Measurements from ENCODE around the gene HOXA5.
A peak's percentile ranks its signal among the peaks of the same experiment; 100 is the strongest.

HOXA5 gene

DNA sequence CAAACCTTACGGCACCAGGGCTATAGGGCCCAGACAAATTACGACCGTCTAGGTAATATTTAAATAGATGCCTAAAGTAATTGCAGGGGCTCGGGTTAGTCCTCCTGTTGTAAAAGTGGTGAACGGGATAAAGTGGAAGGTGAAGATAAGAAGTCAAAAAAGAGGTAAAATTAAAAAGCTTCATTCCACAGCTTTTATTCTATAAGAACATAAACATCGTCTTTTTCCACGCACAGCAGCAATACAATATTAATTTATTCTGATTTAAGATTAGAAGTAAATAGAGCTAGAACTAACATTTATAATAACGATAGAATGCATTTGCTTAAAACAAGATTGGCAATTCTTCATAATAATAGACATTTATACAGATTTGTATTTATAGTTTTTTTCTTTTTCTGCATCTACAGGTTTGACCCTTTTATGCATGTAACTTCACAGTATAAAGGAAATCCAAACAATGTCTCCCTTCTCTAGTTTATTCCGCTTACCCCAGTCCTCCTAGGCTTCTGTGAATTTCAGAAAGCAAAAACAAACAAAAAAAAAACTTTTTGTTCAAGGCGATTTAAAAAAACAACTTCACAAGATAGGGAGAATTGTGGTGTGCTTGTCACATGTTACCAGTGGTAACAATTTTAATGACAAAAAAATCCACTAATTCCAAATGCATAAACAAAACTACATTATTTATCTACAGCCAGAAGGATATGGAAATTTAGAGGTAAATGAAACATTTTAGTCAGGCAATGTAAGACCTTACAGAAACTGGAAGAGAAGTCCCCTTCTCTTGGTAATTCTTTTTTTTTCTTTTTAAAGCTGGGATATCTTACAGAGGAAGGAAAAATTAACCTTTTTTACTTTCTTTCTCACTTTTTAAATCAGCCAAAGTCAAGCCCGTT, 27.2 kb upstream of the HOXA5 start:
- DNase-seq, result peak in 1 of 2 experiments; percentile 20

DNA sequence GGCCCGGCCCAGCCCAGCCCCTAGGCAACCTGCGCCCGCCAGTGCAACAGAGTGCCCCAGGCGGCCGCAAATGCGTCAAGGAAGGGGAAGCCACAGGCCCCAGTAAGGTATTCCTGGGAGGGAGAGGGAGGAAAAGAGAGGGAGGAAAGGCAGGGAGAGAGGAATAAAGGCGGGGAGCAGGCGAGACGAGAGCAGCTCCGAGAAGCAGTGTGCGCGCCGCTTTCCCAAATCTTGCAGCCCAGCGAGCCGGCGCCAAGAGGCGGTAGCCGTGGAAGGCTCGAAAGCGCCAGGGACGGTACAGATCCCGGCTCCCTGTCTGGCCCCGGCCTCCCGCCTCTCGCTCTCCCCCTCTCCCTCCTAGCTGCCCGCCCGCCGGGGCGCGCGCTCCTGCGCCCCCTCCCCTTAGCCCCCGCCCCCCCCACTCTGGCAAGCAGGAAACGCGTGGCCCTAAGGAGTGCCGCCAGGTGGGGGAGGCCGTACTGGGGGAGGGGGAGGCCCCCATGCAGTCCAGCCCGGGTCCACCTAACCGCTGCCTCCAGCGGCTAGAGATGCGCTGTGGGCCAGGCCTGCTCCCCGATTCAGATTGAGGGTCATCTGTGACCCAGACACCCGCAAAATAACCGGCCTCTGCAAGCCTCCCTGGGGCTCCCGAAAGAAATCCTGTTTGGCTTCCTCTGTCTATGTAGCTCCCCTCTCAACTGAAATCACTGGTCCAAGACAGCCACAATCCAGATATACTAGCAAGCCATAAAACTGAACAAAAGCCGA, 26.4 kb upstream of the HOXA5 start:
- peak in 1 of 2 experiments; percentile 52 for DNase-seq

DNA sequence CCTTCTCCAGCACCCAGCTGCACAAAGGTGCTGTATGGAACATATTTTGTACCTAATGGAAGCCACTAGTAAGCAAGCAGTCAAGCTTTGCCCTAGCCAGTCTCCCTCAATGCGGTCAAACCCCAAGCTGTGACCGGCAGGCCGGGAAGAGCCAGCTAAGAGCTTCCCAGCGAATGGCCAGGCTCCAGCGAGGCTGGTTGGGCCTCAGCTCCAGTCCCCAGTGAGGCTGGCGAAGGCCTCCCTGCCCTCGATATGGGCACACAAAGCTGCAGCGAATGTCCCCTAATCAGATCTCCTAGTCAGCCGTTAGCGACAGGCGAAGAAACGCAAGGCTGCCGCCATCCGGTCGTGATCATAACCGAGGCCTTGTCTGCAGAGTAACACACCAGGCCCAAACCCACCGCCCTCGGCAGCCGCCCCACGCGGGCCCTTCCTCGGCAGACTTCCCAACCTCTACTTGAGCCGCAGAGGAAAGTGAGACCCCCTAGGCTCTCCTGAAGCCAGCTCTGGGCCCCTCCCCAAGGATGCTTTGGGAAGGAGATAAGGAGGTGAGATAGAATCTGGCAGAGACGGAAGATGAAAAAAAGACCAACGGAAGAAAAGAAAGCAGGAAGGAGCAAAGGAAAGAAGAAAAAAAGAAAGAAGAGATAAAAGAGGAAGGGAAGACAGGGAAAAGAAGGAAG, 24.9 kb upstream of the HOXA5 start:
- DNase-seq, result peak; percentile 60 to 67

GRCh38 chr7:27167916-27168264, 24.4 kb upstream of the HOXA5 start:
- DNase-seq, result no peak

DNA sequence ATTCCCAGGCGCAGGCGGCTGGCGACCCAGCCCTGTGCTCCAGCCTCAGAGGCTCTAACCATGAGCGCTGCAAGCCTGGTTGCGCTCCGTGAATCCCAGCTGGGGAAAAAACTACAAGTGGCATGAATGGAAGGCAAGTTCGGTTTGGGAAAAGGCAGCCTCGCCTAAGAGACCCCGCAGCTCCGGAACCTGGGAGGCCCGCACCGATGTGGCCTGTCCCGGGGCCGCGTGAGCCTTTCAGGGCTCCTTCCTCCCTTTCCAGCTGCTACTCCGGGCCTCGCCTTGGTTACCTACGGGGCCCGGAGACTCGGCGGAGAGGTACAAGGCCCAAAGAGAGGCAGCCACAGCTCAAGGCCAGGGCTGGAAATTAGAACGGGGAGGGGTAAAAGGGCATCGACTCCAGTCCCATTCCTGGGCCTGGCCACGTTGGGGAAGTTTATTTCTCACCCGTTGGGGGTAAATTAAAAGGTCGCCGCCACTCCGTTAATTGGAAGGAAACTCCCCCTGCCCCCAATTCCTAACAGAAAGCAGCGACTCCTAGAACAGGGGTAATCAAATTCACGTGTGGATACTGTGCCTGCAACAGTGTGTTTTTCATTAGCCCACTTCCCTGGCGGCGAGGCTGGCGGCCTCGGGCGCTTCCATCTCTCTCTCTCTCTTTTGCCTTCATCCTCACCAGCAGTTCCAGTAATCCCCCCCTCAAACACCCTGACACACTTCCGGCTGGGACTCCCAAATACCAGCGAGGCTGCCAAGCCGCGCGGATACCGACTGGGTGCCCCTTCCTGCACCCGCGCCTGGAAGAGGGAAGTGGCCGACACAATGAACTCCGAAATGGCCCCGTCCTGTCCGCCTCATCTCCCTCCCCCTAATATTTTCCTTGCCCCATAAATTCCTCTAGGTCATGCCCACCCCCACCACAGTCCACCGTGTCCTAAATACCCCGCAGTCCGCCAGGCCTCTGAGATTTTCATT, 23.3 kb upstream of the HOXA5 start:
- peak in 1 of 2 experiments; percentile 29 for DNase-seq

- DNase-seq, result peak in 1 of 2 experiments; percentile 40
Measured at GRCh38 chr7:27165996-27166530, 22.6 kb upstream of the HOXA5 start.

DNA sequence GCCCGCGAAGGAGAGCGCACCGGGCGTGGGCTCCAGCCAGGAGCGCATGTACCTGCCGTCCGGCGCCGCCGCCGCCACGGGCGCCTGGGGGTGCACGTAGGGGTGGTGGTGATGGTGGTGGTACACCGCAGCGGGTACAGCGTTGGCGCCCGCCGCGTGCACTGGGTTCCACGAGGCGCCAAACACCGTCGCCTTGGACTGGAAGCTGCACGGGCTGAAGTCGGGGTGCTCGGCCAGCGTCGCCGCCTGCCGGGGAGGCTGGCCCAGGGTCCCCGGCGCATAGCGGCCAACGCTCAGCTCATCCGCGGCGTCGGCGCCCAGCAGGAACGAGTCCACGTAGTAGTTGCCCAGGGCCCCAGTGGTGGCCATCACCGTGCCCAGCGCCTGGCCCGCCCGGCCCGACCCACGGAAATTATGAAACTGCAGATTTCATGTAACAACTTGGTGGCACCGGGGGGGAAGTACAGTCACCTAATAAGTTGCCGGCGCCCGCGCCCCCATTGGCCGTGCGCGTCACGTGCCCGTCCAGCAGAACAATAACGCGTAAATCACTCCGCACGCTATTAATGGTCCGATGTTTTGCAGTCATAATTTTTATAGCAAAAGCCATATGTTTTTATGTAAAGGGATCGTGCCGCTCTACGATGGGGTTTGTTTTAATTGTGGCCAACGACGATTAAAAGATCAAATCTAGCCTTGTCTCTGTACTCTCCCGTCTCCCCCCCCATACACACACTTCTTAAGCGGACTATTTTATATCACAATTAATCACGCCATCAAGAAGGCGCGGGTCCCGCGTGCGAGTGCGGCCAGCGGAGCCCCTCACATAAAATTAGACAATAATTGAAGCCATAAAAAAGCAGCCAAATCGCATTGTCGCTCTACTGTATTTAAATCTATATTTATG, 21.9 kb upstream of the HOXA5 start, which contains the start of gene HOXA9:
HOXA9 (minus strand) TSS at position 449 of the 907 bp plus-strand sequence; CDS start at position 369, 80 bp downstream.
- peak; percentile 32 to 43 for DNase-seq

- peak; percentile 45 to 48 for DNase-seq
Measured at GRCh38 chr7:27164367-27165088, 21.0 kb upstream of the HOXA5 start.

GRCh38 chr7:27164045-27164366, 20.5 kb upstream of the HOXA5 start:
- no peak for DNase-seq

DNA sequence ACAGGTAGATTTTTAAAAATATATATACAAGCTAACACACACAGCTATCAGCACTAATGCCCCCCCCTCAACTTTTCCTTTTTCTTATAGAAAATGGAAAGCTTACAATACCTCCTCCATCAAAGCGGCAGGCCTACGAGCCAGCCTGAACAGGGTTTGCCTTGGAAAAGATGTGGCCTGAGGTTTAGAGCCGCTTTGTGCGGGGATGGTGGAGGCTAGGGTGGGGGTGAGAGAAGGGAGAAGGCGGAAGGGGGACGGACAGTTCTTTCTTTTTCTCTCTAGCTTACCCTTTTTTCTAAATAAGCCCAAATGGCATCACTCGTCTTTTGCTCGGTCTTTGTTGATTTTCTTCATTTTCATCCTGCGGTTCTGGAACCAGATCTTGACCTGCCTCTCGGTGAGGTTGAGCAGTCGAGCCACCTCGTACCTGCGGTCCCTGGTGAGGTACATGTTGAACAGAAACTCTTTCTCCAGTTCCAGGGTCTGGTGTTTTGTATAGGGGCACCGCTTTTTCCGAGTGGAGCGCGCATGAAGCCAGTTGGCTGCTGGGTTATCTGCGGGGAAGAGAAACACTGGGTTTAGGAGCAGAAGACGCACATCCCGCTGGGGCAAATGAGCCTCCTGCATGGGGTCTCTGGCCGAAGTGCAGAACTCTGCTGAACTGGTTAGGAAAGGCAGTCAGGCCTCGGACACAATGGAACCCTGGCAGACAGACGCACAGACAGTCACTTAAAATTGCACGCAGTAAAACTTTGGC, 20.0 kb upstream of the HOXA5 start:
- peak in 1 of 2 experiments; percentile 24 for DNase-seq

DNA sequence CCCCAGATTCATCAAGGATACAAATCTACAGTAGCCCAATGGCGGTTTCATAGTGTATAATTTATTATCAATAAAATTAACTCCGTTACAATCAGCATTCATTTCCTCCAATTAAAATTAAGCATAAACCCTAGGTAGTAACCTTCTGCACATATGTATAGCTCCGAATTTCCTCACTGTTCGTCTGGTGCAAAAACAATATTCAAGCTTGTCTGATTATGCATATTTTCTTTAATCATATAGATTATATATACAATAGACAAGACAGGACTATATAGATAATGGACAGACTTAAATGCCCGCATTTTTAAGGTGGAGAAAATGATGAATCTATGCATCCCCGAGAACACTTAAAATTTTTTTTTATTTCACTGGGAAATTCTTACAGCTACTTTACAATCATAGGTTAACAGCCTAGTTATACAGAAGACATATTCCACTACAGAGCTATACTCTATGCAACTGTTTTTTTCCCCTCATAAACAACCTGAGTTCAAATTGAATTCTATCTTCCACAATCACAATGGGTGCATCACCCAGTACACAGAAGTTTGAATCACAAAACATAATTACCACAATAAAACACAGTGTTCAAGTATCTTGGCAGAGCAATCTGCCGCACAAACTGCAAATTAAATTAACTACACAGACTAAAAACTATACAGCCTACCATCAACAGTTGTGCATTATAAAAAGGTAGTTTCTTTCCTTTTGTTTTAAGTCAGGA, 19.2 kb upstream of the HOXA5 start:
- no peak for DNase-seq

DNA sequence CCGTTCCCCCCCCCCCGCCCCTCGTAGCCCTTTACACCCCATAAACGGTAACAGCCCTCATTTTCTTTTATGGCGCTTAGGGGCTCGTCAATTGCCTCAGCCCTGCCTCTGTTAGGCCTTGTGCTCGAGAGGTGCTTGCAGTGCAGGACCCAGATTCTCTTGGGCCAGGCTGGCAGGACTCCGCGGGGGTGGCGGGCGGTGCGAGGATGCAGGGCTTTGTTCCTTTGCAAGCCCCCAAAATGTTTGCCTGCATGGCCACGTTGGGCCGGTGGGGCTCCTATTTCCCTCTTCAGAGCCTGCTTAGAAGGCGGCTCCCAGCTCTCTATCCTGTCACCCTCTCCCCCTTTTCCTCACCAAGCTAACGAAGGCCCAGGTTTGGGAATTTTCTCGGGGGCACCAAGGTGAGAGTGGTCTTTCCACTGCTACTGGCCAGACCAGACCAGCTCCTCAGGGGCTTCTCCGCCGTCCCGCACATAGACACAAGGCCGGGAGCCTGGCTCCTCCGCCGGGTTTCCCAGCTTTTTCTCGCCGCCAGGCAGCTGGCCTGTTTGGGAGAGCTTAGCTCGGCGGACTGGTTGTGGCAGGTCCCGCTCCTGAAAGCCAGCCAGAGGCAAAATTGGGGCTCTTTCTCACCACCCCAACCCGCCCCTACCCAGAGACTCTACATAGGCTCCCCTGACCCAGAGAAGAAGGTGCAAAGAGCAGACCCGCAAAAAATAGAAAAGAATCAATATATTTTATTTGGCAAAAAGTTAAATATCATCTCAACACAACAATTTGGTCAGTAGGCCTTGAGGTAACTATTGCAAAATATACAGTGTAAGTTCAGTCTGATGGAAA, 18.5 kb upstream of the HOXA5 start:
- peak in 1 of 2 experiments; percentile 14 for DNase-seq

- no peak for DNase-seq
Measured at GRCh38 chr7:27161214-27161720, 17.8 kb upstream of the HOXA5 start.

- peak; percentile 87 to 89 for DNase-seq
Measured at GRCh38 chr7:27160546-27161213, 17.2 kb upstream of the HOXA5 start.

DNA sequence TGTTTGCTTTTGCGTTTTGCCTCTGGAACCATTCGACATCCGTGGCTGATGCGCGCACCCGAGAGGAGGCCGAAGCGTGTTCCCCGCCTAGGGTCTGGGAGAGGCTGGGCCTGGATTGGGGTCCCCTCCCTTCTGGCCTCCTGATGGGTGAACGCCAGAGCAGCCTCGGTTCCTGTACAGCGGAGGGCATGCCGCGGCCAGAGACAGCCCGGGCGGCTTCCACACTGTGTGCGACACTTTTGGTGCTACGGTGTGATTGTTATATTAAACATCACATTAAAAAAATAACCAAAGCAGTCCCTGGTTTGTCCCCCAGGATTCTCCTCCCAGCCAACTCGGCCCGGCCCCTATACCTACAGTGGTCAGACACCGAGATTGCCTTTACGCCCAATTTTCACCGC, 16.7 kb upstream of the HOXA5 start:
- peak; percentile 45 to 46 for DNase-seq

DNA sequence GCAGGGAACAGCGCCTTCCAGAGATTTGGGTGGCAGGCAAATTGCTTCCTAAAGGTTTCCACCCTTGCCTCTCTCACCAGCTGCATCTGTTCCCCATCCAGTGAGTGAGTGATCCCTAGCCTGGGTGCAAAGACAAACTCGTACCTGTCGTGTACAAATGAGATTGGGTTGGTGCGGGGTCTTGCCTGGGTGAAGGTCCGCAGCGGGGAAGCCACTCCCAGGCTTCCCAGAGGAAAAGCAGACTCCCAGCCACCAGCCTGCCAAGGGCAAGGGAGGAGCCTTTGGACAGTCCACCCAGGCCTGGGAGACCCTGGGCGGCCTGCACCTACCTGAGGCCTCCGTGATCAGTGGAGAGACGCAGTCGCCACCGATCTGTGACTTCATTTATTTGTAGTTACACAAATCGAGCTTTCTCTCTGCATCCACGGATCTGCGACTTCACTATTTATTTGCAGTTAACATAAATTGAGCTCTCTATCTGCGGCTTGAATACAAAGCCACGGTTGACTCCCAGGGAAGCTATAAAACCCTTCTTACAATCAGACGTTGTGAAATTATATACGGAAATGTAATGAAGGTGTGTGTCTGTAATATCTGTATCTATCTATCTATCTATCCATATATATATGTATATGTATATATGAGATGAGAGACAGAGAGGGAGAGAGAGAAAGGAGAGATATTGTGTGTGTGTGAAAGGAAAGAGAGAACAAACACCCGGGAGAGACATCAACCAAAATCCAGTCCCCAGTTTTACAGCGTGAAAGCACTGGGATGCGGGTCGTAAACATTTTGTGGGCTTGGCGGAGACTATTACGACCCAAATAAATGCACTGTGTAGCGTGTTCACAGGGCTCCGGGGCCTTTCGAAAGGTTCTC, 16.0 kb upstream of the HOXA5 start:
- peak; percentile 23 to 25 for DNase-seq
